ENCODE results near the gene PDS5B.

GRCh38 chr13:32722340-32722739 lies 136.1 kb downstream of the PDS5B start:
- TF ChIP-seq CTCF (IDR thresholded peaks at IDR 0.05; ENCODE audit: insufficient read depth, low read length, poor library complexity, severe bottlenecking) = no peak
- TF ChIP-seq EZH2phosphoT487 (conservative IDR thresholded peaks at IDR 0.05; ENCODE audit: low read length) = no peak

Data from SU-DHL-6 (cell line).